HEK293 (cell line): ENCODE data around the gene CDK5.

Source experiments
- ATF2 ChIP-seq: fragments of 450-650 bp; formaldehyde crosslinking; IDR thresholded peaks from 2 replicates; pipeline ENCODE4 v1.5.1; 2016; ENCODE audit warnings: missing biosample characterization, missing genetic modification characterization, low read depth
- MEIS1 ChIP-seq: sonication (generic); formaldehyde crosslinking; IDR thresholded peaks from 2 replicates; pipeline ENCODE4 v1.8.1; 2022; ENCODE audit warnings: missing genetic modification reagents, mild to moderate bottlenecking, borderline replicate concordance
- TCF7L2 ChIP-seq: IDR thresholded peaks from 2 replicates; pipeline ENCODE4 v1.6.1; 2011; ENCODE audit warnings: low read depth, mild to moderate bottlenecking, inconsistent platforms, low read length, moderate library complexity, borderline replicate concordance
- ZEB2 ChIP-seq: fragments of 450-650 bp; formaldehyde crosslinking; IDR thresholded peaks from 2 replicates; pipeline ENCODE4 v1.5.1; 2016; ENCODE audit warnings: missing biosample characterization, missing genetic modification characterization
- ZNF114 ChIP-seq: fragments of 450-650 bp; formaldehyde crosslinking; IDR thresholded peaks from 2 replicates; pipeline ENCODE4 v1.5.0; 2017; ENCODE audit warnings: missing biosample characterization, missing genetic modification characterization
- ZNF184 ChIP-seq: fragments of 450-650 bp; IDR thresholded peaks from 2 replicates; pipeline ENCODE4 v1.5.1; 2018; ENCODE audit warnings: missing biosample characterization, mild to moderate bottlenecking, missing genetic modification characterization
- ZNF416 ChIP-seq: fragments of 450-650 bp; formaldehyde crosslinking; IDR thresholded peaks from 2 replicates; pipeline ENCODE4 v1.5.1; 2016; ENCODE audit warnings: missing biosample characterization, missing genetic modification characterization
- ZNF530 ChIP-seq: fragments of 450-650 bp; formaldehyde crosslinking; IDR thresholded peaks from 2 replicates; pipeline ENCODE4 v1.5.1; 2016; ENCODE audit warnings: low read depth, missing biosample characterization, missing genetic modification characterization
- ZSCAN30 ChIP-seq: fragments of 450-650 bp; IDR thresholded peaks from 2 replicates; pipeline ENCODE4 v1.5.1; 2018; ENCODE audit warnings: missing biosample characterization, mild to moderate bottlenecking, missing genetic modification characterization, moderate library complexity
- TF ChIP-seq, protein P1 (sequence below): fragments of 450-650 bp; formaldehyde crosslinking; IDR thresholded peaks from 2 replicates; pipeline ENCODE4 v1.5.1; 2016; ENCODE audit warnings: missing biosample characterization, missing genetic modification characterization
- TF ChIP-seq, protein P2 (sequence below): fragments of 450-650 bp; formaldehyde crosslinking; IDR thresholded peaks from 2 replicates; pipeline ENCODE4 v1.5.1; 2016; ENCODE audit warnings: missing biosample characterization, missing genetic modification characterization
- TF ChIP-seq, protein P3 (sequence below): fragments of 450-650 bp; formaldehyde crosslinking; IDR thresholded peaks from 2 replicates; pipeline ENCODE4 v1.5.1; 2016; ENCODE audit warnings: missing biosample characterization, missing genetic modification characterization

DNA sequence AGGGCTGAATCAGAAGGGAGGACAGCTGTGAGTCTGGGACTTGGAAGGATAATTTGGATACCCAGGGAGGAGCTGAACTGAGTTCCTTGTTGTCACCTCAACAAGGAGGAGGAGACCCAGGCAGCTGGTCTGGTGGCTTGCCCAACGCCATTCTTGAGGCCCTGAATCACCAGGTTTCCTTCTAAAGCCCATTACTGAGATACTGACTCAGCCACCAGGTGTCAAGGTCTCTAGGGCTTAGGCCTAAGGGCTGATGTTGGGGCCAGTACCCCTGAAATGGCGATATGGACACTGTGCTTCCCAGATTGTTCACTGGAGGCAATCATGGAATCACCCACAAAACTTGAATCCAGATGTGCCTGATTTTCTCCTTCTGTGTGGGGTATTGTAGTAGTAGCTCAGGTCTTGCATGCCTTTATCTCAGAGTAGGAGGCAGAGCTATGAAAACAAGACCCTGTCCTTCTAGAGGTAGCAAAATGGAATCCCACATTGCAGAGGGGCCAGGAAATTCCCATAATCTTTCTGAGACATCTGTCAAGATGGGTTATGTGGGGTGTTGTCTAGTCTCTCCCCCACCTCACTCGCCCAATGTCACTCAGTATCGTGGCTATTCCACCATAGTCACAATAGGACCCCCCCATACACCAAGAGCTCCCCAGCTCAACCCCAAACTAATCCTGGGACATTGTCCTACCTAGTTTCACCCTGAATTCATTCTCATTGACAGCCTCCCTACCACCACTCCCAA lies 31.6 kb downstream of the CDK5 start:
- TF ChIP-seq ZEB2 (tag by site-specific recombination) (no peak), TCF7L2 (no peak), ZSCAN30 (tag by site-specific recombination) (no peak), ZNF114 (tag by site-specific recombination) (no peak), ZNF530 (tag by site-specific recombination) (no peak), ATF2 (tag by site-specific recombination) (no peak), MEIS1 (CRISPR knock-in tag) (no peak), ZNF416 (tag by site-specific recombination) (no peak), ZNF184 (tag by site-specific recombination) (no peak)
- TF ChIP-seq, protein P1, sequence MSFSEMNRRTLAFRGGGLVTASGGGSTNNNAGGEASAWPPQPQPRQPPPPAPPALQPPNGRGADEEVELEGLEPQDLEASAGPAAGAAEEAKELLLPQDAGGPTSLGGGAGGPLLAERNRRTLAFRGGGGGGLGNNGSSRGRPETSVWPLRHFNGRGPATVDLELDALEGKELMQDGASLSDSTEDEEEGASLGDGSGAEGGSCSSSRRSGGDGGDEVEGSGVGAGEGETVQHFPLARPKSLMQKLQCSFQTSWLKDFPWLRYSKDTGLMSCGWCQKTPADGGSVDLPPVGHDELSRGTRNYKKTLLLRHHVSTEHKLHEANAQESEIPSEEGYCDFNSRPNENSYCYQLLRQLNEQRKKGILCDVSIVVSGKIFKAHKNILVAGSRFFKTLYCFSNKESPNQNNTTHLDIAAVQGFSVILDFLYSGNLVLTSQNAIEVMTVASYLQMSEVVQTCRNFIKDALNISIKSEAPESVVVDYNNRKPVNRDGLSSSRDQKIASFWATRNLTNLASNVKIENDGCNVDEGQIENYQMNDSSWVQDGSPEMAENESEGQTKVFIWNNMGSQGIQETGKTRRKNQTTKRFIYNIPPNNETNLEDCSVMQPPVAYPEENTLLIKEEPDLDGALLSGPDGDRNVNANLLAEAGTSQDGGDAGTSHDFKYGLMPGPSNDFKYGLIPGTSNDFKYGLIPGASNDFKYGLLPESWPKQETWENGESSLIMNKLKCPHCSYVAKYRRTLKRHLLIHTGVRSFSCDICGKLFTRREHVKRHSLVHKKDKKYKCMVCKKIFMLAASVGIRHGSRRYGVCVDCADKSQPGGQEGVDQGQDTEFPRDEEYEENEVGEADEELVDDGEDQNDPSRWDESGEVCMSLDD (tag by site-specific recombination) = no peak
- TF ChIP-seq, protein P2, sequence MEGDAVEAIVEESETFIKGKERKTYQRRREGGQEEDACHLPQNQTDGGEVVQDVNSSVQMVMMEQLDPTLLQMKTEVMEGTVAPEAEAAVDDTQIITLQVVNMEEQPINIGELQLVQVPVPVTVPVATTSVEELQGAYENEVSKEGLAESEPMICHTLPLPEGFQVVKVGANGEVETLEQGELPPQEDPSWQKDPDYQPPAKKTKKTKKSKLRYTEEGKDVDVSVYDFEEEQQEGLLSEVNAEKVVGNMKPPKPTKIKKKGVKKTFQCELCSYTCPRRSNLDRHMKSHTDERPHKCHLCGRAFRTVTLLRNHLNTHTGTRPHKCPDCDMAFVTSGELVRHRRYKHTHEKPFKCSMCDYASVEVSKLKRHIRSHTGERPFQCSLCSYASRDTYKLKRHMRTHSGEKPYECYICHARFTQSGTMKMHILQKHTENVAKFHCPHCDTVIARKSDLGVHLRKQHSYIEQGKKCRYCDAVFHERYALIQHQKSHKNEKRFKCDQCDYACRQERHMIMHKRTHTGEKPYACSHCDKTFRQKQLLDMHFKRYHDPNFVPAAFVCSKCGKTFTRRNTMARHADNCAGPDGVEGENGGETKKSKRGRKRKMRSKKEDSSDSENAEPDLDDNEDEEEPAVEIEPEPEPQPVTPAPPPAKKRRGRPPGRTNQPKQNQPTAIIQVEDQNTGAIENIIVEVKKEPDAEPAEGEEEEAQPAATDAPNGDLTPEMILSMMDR (tag by site-specific recombination) = no peak
- TF ChIP-seq, protein P3, sequence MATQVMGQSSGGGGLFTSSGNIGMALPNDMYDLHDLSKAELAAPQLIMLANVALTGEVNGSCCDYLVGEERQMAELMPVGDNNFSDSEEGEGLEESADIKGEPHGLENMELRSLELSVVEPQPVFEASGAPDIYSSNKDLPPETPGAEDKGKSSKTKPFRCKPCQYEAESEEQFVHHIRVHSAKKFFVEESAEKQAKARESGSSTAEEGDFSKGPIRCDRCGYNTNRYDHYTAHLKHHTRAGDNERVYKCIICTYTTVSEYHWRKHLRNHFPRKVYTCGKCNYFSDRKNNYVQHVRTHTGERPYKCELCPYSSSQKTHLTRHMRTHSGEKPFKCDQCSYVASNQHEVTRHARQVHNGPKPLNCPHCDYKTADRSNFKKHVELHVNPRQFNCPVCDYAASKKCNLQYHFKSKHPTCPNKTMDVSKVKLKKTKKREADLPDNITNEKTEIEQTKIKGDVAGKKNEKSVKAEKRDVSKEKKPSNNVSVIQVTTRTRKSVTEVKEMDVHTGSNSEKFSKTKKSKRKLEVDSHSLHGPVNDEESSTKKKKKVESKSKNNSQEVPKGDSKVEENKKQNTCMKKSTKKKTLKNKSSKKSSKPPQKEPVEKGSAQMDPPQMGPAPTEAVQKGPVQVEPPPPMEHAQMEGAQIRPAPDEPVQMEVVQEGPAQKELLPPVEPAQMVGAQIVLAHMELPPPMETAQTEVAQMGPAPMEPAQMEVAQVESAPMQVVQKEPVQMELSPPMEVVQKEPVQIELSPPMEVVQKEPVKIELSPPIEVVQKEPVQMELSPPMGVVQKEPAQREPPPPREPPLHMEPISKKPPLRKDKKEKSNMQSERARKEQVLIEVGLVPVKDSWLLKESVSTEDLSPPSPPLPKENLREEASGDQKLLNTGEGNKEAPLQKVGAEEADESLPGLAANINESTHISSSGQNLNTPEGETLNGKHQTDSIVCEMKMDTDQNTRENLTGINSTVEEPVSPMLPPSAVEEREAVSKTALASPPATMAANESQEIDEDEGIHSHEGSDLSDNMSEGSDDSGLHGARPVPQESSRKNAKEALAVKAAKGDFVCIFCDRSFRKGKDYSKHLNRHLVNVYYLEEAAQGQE (tag by site-specific recombination) = no peak
